Left cardiac atrium (tissue), 4 donors: ENCODE data around the gene ACO2. TPM values are rescaled to one million over a fixed set of nuclear protein-coding genes. Genes with fewer than 3 reads are reported as not detected.
"Not testable (repeated sequence)": the region's sequence is repeated elsewhere in the genome, so short reads cannot be mapped to it uniquely, and the experiment has no call there.

Experiments used
- ATAC-seq, 2 donors: fragments of 200-7000 bp; cut with Tn5 transposase; one replicate each; pipeline ENCODE4 v1.9.1; 2020; ENCODE audit warnings: mild to moderate bottlenecking in 2 of 2, moderate library complexity in 2 of 2
- DNase-seq: peaks from one replicate; pipeline ENCODE4 v3.0.0-alpha.2; 2020
- intact Hi-C, 2 donors: fragments of 100-400 bp; cut with DNase I; formaldehyde crosslinking; loops; one replicate each; pipeline versions ENCODE4 v1.14.1 to v1.15.1; 2022 to 2023
- total RNA-seq, 2 donors: library from RNA; stranded (reverse); fragmentation: NEBNext Ultra II Directional; extraction: Animal tissue kit (Norgen Biotek cat#: 25700); gene quantifications; one replicate each; pipeline ENCODE4 v1.2.1, GENCODE V29; 2021
- donor health status: DM: no; HTN: yes; CAD: no.
- donor health status: DM: no; HTN: yes; CAD: no; lungs with severe emphysema.
- donor health status: DM: yes; HTN: yes; CAD: no.
- donor health status: Dilated cardiomyopathy.

The ACO2 gene
- total RNA-seq, 2 donors from 2014 or later = 415 to 523 TPM

DNA sequence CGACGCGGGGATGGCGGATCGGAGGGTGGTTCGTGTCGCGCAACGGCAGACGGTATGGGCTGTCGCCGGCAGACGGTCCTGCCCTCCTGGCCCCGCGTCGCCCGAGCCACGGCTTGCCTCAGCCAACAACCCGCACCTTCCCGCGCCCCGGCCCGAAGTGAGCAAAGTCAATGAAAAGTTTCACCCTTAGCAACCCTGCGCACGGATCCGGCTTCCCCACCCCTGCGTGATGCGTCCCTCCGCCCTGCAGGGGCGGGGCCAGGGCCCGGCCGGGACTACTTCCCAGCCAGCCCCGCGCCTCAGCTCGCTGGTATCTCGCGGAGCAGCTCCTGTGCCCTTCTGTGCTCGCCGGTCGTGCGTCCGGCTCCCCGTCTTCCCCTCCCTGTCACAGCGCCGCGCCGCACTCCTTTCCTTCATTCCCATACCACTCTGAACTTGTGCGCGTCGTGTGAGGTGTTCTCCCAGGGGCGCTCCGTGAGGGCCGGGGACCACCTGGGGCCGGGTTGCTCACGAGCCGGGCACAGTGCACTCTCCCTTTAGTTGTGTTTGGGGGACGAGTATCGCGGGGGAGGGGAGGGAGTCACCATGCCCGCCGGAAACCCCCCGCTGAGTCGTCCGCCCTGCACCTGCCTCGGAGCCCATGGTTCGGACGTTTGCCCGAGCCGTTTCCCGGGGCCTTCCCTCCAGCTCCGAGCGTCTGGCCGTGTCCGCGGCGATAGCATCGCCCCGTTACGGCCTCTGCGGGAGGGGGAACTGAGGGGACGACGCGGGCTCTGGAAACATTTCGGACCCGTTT, 22.1 kb upstream of the ACO2 start, which contains the start of gene TOB2:
Gene TOB2, minus strand, starts transcription at position 163 of the 796 bp plus-strand sequence. CDS start 9,456 bp downstream, outside the sequence.
- ATAC-seq = peak; percentile 67 to 70
- intact Hi-C loops = loop anchor here in 1 of 2 donors (2.0 kb wide), 1 partner anchor 42 kb away; no protein-coding TSS in a partner anchor
- DNase-seq = peak; percentile 94

DNA sequence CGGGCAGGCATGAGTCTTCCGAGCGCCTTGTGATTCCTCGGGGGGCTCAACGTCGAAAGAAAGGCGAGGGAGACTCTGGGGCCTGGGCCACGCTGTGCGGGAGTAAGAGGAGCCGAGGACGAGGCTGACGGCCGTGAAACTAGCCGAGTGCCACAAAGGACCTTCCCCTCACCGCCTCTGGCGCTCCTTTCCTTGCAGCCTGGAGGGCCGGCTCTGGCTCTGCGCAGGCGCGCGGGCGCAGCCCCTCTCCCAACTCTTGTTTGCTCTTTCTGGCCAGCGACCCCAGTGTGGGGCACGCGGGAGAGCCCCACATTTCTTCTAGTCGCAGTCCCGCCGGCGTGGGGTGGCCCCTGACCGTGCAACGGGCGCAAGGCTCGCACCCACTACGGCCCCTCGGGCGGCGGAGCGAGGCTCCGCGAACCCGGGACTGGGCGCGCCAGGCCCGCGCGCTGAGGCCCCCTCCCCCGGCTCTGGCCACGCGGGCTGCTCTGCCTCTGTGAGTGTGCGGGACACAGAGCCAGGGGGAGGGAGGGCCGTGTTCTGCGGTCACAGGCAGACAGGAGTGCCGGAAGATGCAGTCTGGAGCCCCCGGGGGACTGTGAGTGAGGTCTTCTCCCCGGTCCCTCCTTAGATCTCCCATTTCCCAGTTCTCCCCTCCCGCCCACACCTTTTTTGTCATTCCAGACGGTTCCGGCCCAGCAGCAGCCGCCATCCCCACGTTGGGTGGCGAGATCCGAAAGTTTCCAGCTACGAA, 21.3 kb upstream of the ACO2 start:
- DNase-seq = peak; percentile 73
- peak; percentile 40 to 47 for ATAC-seq
- intact Hi-C loops = loop anchor here in 1 of 2 donors (2.0 kb wide), 1 partner anchor 43 kb away; no protein-coding TSS in a partner anchor

DNA sequence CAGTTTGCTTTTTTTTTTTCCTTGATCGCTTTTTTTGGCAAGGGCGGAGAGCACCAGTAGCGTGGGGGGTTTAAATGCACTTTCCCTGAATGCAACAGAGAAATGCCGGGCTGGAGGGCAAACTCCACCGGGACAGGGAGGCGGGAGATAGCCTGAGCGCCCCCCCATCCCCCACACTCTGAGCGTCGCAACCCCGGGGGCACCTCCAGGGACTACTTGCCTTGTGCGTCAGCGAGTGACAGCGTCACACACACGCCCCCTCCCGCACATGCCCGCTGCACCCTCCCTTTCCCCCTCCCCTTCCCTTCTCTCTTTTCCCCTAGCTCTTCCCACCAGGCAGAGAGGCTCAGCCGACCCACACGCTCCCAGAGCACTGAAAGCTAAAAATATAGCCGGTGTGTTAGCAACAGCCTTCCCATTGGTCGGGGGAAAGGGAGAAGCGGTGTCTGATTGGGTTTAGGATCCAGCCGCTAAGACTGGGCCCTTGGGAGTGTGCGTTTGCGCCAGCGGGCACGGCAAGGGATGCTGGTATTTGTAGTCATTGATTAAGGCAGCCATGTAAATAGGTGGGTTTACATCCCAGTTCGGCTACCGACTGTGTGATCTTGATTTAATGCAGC, 20.6 kb upstream of the ACO2 start:
- DNase-seq = peak; percentile 96
- ATAC-seq = peak; percentile 77 to 80
- intact Hi-C loops = no loop called here

DNA sequence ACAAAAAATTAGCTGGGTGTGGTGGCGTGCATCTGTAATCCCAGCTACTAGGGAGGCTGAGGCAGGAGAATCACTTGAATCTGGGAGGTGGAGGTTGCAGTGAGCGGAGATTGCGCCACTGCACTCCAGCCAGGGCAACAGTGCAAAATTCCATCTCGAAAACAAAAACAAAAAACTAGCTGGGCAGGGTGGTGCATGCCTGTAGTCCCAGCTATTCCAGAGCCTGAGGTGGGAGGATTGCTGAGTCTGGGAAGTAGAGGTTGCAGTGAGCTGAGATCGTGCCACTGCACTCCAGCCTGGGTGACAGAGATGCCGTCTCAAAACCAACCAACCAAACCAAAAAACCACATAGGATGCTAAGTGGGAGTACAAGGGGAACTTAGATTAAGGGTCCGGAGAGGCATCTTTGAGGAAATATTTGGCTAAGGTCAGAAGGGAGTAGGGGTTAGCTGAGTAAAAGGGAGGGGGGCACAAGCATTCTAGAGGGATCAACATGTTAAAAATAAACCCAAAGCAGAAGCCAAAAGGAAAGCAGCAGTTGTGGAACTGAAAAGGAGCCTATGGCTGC, 10.7 kb upstream of the ACO2 start:
- intact Hi-C loops = no loop called here
- ATAC-seq (no peak), DNase-seq (no peak)

DNA sequence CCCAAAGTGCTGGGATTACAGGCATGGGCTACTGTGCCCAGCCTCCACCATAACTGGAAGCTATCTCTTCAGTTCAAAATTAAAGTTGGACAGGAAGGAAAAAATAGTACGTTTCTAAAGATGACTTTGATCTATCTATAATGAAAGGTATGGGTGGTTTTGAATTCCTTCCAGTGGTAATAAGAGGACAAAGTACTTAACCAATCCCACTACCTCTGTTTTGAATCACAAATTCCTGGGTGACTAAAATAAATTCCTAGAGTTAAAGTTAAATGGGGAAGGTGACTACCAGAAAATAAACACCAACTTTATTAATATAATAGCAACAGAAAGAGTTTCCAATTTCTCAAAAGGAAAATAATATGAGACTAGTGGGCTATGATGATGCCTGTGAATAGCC, 9.5 kb upstream of the ACO2 start:
- ATAC-seq (no peak), DNase-seq (no peak)
- intact Hi-C loops = no loop called here

DNA sequence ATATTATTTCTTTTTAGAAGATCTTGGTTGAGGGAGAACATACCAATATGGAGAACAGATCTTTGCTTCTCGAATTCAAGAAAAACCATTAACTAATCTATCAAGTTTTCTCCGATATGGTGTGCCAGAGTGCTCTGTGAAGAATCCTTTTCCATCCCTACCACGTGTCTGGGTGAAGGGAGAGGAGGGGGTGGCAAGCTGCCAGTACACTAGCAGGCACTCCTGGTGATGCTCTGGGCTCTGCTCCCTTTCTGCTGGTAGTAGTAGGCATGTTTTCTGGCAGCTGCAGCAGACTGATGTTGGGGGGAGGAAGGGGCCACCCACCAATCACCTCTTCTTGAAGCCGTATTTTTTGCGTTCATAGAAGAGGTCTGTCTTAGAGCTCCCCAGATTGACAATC, 8.8 kb upstream of the ACO2 start:
- DNase-seq (peak; percentile 60), ATAC-seq (peak; percentile 46 to 78)
- intact Hi-C loops = not testable (repeated sequence)

DNA sequence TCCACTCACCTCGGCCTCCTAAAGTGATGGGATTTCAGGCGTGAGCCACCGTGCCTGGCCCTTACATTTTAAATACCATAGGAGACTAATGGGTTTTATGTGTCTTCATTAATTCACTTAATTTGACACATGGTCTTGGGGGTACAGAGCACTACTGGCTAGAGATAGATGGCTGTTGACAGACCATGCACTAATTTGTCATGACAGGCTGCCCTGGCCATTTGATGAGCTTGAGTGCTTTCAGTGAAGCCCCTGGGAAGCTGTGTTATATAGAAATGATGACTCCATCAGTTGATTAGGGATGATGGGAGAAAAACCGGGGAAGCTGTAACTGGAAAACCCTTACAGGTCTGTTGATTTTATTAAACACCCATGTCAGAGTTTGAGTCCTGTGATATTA, 7.0 kb upstream of the ACO2 start:
- DNase-seq (no peak), ATAC-seq (no peak)
- intact Hi-C loops = no loop called here

DNA sequence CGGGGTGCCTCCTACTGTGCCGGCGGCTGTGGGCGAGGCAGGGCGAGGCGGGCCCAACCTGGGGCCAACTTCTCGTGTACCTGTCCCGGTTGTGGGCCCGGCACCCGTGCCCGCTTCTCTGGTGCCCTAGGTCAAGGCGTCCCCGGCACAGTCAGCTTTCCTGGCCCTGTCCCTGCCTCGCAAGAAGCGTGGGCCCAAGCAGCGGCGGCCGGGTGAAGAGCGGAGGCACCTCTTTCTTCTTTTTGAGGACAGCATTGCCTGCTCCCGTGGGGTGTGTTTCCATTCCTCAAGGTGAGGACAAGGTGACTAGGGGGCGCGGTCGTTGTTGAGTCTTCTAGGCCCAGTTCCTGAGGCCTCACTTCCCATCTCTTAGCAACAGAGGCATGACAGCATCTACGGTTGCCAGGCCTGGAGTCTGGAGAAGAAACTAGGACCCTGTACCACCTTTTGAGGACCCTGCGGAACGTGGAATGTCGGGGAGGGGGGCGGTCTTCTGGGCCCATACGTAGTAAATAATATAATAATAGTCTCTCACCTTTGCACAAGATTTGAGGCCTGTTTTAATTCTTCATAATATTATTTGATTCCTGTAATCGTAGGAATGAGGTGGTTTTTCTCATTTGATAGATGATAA, 418 bp downstream of the ACO2 start:
- peak; percentile 10 to 42 for ATAC-seq
- peak; percentile 51 for DNase-seq
- intact Hi-C loops = no loop called here

DNA sequence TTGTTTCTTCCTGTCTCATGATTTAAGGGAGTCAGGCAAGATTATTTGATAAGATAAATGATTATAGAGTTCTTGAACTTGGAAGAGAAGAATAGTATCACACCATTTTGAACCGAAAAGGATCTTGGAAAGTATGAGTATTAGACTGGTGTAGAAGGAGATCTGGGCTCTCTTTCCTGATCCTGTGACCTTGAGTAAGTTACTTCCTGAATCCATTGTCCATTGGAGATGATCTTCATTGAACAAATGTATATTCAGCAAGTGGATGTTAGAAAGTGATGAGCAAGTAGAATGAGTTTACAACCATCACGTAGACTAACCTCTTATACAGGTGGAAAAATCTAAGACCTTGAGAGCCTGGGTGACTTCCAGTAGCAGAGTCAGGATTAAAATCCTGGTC, 2.0 kb downstream of the ACO2 start:
- no peak for DNase-seq
- intact Hi-C loops = loop anchor here in 1 of 2 donors (5.0 kb wide), 1 partner anchor 46 kb away; no protein-coding TSS in a partner anchor
- ATAC-seq = no peak

DNA sequence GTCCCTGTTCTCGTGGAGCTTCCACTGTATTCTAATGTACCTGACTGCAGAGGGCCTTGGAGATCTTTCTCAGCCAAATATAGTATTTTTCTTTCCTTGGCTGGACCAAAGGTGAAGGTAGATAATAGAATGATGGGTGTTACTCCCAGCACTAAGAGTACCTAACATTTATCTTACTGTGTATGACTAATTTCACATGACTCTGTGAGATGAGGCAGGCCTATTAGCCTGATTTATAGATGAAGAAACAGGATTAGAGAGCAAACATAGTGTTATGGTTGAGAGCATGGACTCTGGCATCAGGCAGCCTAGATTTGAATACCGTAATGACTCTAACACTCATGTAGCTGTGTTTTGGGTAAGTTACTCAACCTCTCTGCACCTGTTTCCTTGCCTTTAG, 2.7 kb downstream of the ACO2 start:
- DNase-seq = no peak
- ATAC-seq = no peak
- intact Hi-C loops = loop anchor here in 1 of 2 donors (5.0 kb wide), 1 partner anchor 46 kb away; no protein-coding TSS in a partner anchor

DNA sequence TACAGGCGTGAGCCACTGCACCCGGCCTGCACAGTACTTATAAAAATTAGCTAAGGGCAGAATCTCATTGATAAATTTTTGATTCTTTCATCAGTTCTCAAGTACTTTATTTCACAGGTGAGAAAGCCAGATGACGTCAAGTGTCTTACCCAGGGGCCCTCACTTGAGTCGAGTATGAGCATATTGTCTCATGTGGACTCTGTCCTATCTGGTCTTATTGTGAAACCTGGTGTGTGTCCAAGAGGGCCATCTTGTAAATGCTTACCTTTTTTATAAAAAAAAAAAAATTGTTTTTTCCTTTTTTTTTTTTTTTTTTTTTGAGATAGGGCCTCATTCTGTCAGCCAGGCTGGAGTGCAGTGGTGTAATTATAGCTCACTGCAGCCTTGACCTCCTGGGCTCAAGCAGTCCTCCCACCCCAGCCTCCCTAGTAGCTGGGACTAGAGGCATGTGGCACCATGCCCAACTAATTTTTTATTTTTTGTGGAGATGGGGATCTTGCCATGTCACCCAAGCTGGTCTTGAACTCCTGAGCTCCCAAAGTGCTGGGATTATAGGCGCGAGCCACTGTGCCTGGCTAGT, 6.0 kb downstream of the ACO2 start:
- intact Hi-C loops = loop anchor here in 1 of 2 donors (5.0 kb wide), 1 partner anchor 42 kb away; no protein-coding TSS in a partner anchor
- DNase-seq = no peak

DNA sequence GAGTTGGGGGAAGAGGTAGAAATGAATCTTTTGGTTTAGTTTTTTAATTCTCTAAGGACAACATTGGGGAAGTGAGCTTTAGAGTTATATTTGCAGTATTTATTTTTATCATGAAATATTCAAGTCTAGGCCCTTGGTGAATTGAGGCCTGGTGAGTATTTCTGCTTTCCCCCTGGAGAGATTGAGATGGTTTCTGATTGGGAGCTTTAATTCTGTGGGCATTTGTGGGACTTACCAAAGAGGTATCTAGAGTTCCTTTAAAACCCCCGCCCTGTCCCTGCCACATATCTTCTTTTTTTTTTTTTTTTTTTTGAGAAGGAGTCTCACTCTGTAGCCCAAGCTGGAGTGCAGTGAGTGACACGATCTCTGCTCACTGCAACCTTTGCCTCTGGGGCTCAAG, 9.6 kb downstream of the ACO2 start:
- DNase-seq = no peak
- intact Hi-C loops = no loop called here

More for the DNA sequence above, 6.0 kb downstream of the ACO2 start:
- no peak for ATAC-seq

DNA sequence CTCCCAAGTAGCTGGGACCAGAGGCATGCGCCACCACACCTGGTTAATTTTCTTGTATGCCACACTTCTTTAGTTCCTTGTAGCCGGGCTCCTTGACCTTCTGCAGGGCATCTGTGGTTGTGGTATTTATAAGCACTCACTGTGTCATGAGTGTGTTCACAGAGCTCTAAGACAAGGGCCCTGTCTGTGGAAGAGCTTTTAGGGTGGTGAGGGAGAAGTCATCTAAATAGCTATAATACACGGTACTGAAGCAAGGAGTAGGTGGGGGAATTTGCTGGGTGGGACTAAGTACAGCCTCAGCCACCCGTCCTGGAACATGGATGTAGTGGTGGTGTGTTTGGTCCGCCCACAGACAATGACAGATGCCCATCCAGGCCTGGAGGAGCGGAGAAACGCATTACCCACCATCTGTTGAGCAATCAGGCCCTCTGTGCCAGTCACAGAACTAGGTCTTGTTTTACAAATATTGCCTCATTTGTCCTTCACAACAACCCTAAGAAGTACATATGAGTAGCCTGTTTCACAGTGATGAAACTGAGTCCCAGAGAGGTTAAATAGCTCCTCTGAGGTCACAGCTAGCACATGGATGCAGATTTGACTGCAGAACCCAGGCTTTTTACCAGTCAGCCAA, 10.1 kb downstream of the ACO2 start:
- intact Hi-C loops = no loop called here
- peak in 1 of 2 donors; percentile 35 for ATAC-seq
- no peak for DNase-seq

More for the DNA sequence above, 9.6 kb downstream of the ACO2 start:
- ATAC-seq = no peak

DNA sequence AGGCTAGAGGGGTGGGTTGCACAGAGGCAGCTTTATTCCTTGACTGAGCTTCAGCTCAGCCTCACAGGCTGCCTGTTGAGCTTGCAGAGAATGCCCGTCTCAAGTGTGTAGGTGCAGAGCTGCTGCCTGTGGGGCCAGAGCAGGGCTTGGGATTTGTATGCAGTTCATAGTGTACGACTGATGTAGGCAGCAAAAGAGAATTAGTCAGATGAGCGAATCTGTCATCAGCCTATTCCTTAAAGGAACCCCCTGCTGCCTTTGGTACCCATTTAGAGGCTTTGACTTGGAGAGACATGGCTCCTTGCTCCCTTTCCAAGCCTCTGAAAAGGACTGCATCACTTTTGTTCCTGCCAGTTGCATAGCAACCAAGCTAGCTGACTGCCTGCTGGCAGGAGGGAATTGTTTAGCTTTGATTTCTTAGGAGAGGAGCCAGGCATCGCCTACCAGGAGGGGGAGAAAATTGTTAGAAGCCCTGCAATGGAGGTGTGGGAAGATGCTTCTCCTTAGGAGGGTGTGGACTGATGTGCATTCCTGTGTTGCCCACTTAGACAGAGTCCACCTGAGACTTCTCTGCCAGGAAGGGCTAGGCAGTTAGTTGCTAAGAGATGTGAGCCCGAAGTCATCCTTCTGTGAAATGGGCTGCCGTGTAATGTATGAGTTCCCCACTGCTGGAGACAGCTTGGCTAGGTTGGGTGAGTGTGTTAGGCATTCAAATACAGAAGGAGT, 10.9 kb downstream of the ACO2 start:
- no peak for ATAC-seq
- no peak for DNase-seq
- intact Hi-C loops = no loop called here

DNA sequence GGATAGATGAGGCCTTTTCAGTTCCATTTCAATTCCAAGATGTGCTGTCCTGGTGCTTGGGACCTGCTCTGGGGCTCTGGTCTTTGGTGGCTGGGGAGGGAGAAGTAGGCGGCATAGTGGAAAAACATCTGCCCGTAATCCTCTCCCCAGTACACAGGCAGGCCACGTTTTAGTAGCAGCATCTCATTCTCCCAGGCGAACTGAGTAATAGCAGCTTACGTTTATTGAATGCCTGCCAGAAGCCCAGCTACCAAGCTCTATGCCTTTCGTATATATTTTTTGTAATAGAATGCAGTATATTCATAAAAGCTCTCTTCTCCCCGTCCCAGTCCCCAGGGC, 11.4 kb downstream of the ACO2 start:
- intact Hi-C loops = no loop called here
- DNase-seq (no peak), ATAC-seq (peak in 1 of 2 donors; percentile 39)

DNA sequence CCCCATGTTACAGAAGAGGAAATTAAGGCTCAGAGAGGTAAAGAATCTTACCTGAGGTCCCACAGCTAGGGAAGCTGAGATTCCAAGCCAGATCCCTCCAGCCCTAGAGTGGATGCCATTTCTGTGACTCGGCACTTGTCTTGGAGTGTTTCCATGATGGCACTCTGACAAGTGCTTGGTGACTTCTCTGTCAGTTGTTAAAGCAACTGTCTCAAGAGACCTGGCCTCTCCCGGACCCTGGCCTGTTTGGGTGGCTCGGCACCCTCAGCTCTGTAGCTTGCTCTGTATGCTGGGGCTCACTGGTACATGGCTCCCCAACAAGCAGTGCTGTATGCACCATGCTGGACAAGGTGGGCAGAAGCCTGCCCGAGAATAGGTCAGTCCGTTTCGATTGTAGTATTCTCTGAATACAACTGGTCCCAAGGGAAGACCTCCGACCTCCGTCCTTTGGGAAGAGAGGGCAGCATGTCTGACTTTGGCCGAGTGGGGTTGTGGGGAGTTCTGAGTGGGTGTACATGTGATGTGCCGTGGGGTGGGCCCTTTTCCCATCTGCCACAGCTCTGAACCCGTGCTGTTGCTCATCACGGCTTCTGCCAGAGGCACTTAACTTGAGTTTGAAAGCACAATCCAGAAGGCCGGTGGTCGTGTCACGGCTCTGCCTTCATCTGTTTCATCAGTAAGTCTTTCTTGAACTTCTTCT, 12.4 kb downstream of the ACO2 start:
- ATAC-seq (peak; percentile 68 to 72), DNase-seq (peak; percentile 37)
- intact Hi-C loops = no loop called here

DNA sequence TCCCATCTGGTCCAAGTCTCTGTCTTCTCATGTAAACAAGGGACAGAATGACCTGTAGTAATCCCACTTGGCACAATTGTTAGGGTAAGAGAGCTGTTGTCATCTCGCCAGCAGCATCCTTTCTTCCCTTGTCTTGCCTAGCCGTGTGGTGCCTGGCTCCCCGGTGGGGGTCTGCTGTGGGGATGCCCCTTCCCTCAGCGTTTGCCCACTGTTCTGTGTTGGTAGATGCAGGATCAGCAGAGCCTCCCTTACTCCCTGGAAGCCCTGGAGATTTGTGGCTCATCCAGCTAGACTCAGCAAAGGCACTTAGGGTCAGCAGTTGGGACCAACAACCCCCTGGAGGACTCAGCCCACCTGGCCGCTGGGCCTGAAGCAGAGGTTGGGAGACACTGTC, 13.0 kb downstream of the ACO2 start:
- ATAC-seq (no peak), DNase-seq (no peak)
- intact Hi-C loops = no loop called here
